Measurements from ENCODE around the gene COG6. TPM values are rescaled to one million over a fixed set of nuclear protein-coding genes. Genes with fewer than 3 reads are reported as not detected.

COG6 gene
- total RNA-seq, 2 experiments from 2014 or later = 24.8 to 30.0 TPM

DNA sequence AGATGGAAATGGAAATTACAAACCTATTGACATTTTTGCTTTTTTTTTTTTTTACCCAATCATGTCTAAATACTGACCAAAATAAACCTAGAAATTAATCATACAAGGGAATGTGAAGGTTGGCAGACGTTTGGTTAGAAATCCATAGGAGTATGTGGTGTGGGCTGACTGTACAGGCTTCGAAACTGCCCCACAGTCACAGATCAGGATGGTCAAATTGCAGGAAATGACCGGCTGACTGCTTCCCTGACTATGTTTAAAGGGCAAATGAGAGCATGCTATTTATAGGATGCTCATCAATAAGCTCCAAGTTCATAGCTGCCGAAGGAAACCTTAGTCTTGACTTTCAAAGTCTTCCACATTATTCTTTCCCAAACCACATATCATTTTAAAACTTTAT is 118.4 kb downstream of the COG6 start:
- peaks cover 26% of the 10 kb centered on the region for H3K4me1 Mint-ChIP-seq
- H3K27ac Mint-ChIP-seq = no peak overlapping the region
- no peak overlapping the region for H3K4me3 Mint-ChIP-seq
- peaks cover 19% of the 10 kb centered on the region for H3K36me3 Mint-ChIP-seq
- DNase-seq = no peak
- H3K9me3 Mint-ChIP-seq = peaks cover 18% of the 10 kb centered on the region
- H3K27me3 Mint-ChIP-seq = no peaks in the 10 kb centered on the region

DNA sequence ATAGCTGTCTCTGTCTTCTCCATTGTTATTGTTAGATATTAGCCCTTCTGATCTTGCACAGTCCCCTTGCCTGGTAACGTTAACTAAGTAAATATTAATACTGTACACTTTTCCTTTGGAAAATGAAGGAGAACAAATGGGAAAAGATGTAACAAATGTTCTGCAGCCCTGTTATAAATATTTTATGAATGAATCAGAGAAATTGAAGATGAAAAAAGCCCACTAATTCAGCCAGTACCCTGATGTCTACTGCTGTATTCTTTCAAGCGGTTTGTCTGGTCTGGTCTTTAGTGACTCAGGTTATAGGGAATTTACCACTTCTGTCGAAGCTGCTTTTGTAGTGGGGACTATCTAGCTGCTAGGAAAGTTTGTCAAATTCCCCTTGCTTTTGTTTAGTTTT is 121.0 kb downstream of the COG6 start:
- Mint-ChIP-seq H3K36me3 (peaks cover 24% of the 10 kb centered on the region), H3K4me3 (no peak overlapping the region), H3K4me1 (peaks cover 42% of the 10 kb centered on the region), H3K27me3 (no peaks in the 10 kb centered on the region), H3K27ac (peak overlapping the region; percentile 94), H3K9me3 (peaks cover 18% of the 10 kb centered on the region)
- DNase-seq = no peak

DNA sequence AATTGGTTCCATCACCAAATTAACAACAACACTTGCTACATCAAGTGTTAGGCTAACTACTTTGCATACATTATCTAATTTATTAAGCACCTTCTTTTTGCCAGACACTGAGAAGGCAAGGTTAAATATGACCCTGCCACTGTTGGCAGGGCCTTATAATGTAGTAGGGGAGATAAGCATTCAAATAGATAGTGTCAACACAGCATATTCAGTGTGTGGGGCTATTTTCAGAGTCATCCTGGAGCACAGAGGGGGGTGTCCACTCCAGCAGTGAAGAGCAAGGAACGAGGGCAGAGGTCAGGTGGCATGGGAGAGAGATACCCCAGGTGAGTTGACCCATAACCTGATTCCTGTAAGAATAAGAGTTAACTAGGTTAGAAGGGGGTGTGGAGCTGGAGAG is 121.6 kb downstream of the COG6 start:
- Mint-ChIP-seq H3K9me3 (peaks cover 18% of the 10 kb centered on the region), H3K4me1 (peaks cover 46% of the 10 kb centered on the region), H3K36me3 (peaks cover 24% of the 10 kb centered on the region), H3K4me3 (no peak overlapping the region), H3K27me3 (no peaks in the 10 kb centered on the region), H3K27ac (peak overlapping the region; percentile 94)
- DNase-seq = no peak

DNA sequence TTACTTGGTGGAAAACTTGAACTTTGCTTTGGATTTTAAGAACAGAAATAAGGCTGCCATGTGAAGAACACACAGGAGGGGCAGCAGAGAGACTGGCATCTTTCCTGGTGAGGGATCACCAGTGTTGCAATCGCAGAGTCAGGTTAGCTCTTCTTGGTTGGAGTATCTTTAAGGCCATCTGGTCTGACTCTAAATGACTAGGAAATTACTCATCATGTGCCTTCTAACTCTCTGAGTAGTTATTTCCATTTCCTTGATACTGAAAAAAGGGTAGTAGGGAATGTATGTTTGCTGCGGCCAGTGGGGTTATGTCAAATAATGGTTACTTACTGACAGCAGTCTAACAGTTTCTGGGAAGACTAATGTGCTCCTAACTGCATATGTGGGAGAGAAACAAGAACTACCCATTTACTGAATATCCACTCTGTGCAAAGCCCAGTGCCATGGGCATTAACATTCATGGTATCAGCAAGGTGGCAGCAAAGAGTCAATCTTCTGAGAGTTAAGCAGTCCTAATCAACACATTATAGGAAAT is 122.1 kb downstream of the COG6 start:
- peak overlapping the region; percentile 94 for H3K27ac Mint-ChIP-seq
- peaks cover 47% of the 10 kb centered on the region for H3K4me1 Mint-ChIP-seq
- H3K36me3 Mint-ChIP-seq = peaks cover 21% of the 10 kb centered on the region
- peak; percentile 39 for DNase-seq
- H3K4me3 Mint-ChIP-seq = peak overlapping the region; percentile 30
- no peaks in the 10 kb centered on the region for H3K27me3 Mint-ChIP-seq
- H3K9me3 Mint-ChIP-seq = peaks cover 18% of the 10 kb centered on the region

DNA sequence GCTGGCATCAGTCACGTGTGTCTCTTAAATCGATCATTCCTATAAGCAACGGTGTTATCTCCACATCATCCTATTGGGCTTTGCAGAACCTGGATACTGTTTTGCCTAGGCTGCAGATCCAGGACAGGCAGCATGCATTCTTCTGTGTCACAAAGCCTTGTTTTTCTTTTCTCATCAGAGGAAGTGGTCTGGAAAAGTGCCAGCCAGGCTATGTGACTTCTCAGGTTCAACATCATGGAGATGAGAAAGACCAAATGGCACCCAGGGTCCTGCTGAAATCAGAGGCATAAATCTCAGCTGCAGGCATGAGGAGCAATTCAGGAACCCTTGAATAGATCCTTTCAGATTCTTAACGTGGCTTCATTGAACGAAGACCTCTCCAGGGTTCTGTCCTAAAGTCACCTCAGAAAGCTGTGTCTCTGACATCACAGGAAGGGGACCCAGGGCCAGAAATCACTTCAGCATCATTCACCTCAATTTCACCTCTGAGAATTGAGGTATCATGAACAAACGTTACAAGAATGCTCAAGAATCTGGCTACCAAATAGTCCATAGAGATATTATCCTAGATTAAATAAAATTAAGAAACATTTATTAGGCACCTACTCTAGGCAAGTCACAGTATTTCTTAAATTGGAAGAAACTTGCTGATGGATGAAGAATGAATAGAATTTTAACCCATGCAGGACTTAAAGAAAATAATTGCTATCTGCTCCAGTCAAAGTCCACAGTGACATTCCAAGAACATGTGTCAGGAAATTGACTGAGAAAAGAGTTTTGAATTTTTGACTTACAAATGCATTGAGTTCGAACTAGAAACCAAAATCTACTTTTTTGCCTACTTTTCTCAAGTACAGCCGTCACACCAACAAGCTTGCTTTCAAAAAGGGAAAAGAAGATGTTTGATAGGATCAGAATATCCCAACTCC is 124.1 kb downstream of the COG6 start:
- peaks cover 47% of the 10 kb centered on the region for H3K4me1 Mint-ChIP-seq
- peaks cover 18% of the 10 kb centered on the region for H3K9me3 Mint-ChIP-seq
- H3K36me3 Mint-ChIP-seq = peaks cover 21% of the 10 kb centered on the region
- H3K27me3 Mint-ChIP-seq = no peaks in the 10 kb centered on the region
- peak overlapping the region; percentile 65 for H3K27ac Mint-ChIP-seq
- H3K4me3 Mint-ChIP-seq = no peak overlapping the region
- DNase-seq = no peak

DNA sequence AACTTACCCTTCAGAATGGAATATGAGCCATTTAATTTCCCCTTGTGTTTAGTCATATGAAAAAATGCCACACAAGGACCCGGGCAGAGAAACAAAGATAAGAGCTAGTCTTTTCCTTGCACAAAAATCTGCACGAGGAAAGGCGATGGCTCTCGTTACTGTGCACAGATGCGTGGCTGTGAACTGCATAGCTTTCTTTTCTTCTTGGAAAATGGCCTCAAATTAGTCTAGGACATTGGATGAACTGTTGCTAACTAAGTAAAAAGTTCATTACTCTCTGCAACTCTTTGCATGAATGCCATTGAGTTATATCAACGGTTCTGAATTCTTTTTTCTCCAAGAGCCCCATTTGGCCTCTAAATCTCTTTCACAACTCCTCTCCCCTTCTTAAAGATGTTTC is 125.2 kb downstream of the COG6 start:
- peaks cover 18% of the 10 kb centered on the region for H3K9me3 Mint-ChIP-seq
- no peak overlapping the region for H3K27ac Mint-ChIP-seq
- H3K4me1 Mint-ChIP-seq = peaks cover 47% of the 10 kb centered on the region
- no peaks in the 10 kb centered on the region for H3K27me3 Mint-ChIP-seq
- H3K4me3 Mint-ChIP-seq = no peak overlapping the region
- peaks cover 21% of the 10 kb centered on the region for H3K36me3 Mint-ChIP-seq
- no peak for DNase-seq

DNA sequence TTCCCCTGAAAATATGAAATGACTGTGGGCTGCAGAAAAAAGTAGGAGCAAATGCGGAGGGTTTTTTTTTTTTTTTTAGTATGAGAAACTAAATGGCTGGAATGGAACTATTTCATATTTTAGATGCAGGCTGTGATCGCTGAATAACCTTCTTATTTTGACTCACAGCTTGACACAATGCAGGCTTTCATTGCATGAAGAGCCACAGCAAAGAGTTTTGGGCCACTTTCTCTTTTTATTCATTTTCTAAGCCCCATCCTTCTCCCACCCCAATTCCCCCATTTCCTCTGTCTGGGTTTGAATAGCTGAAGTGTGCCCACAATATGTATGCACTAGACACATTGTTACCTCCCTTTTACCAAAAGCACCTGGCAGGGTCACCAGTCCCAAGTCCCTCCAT is 125.9 kb downstream of the COG6 start:
- no peaks in the 10 kb centered on the region for H3K27me3 Mint-ChIP-seq
- peaks cover 20% of the 10 kb centered on the region for H3K36me3 Mint-ChIP-seq
- peaks cover 41% of the 10 kb centered on the region for H3K4me1 Mint-ChIP-seq
- no peak overlapping the region for H3K4me3 Mint-ChIP-seq
- H3K27ac Mint-ChIP-seq = no peak overlapping the region
- no peak for DNase-seq
- H3K9me3 Mint-ChIP-seq = peaks cover 17% of the 10 kb centered on the region

DNA sequence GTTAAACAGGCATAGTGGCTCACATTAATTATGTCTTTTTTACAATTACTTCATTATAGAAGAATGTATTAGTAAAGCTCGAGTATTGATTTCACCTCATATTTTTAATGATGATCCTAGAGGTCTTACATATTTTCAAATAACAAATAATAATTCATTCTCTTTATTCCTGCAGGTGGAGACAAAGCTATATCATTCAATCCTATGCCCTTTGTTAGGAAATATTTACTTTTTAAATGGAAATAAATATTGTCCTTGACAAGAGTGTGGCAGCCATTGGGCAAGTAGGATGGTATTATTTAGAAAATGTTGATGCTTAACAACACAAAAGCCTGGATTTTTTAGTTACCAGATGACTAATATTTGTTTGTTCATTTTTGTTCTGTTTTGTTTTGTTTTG is 127.6 kb downstream of the COG6 start:
- Mint-ChIP-seq H3K36me3 (peaks cover 9% of the 10 kb centered on the region), H3K27me3 (no peaks in the 10 kb centered on the region), H3K9me3 (peaks cover 6% of the 10 kb centered on the region), H3K27ac (no peak overlapping the region), H3K4me1 (peaks cover 31% of the 10 kb centered on the region), H3K4me3 (no peak overlapping the region)
- DNase-seq = no peak

DNA sequence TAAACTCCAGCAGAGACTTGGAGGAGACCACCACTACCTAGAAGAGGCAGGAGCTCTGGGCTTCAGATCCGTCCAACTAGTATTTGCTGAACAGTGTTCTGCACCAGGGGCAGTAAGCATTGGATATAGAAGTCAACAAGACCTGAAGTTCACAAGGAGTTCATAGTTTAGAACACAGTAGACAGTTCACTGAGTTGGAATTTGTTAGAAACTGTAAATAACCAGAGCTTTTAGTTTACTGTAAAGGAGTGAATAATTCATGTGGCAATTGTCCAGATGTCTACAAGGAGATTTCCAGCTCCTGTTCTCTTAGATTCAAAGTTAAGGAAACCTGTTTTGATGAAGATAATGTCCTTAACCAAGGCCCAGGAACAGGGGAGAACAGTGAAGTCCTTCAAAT is 128.9 kb downstream of the COG6 start:
- H3K4me1 Mint-ChIP-seq = peaks cover 21% of the 10 kb centered on the region
- peaks cover 4% of the 10 kb centered on the region for H3K9me3 Mint-ChIP-seq
- no peaks in the 10 kb centered on the region for H3K27me3 Mint-ChIP-seq
- no peak overlapping the region for H3K4me3 Mint-ChIP-seq
- peaks cover 2% of the 10 kb centered on the region for H3K36me3 Mint-ChIP-seq
- H3K27ac Mint-ChIP-seq = no peak overlapping the region
- DNase-seq = no peak

DNA sequence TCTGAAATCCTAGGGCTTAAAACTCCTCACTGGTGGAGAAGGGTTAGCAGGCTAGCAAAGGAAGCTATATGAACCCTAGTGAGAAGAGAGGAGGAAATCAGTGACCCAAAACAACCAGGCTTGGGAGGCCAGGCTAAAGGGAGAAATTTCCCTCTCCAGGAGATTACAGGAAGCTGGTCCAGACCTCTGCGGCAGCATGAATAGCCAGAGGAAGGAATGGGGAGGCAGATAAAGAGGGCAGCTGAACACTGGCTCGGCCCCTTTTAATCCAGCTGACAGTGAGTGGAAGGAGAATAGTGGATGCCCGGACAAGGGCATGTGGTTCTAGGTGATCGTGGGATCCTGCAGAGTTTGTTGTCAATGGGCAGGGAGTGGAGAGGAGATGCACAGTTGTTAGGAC is 130.6 kb downstream of the COG6 start:
- DNase-seq = no peak
- peaks cover 15% of the 10 kb centered on the region for H3K4me1 Mint-ChIP-seq
- H3K27me3 Mint-ChIP-seq = no peaks in the 10 kb centered on the region
- no peak overlapping the region for H3K4me3 Mint-ChIP-seq
- H3K27ac Mint-ChIP-seq = no peak overlapping the region
- H3K36me3 Mint-ChIP-seq = peaks cover 5% of the 10 kb centered on the region
- peaks cover 9% of the 10 kb centered on the region for H3K9me3 Mint-ChIP-seq

DNA sequence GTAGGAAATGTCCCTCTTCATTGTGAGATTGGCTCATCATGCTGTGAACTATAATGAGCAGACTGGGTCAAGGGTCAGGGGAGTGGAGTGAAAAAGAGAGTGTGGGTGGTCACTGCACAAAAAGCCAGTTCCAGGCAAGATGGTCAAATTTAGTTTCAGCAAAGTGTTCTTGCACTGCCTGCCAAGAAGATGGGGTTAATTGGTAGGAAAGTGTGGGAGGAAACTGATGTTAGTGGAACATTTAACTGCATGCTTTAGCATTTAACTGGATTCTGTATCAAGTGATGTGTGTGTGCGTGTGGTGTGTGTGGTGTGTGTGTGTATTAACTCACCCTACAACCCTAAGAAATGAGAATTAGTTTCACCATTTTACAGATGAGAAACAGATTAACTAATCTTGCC is 131.6 kb downstream of the COG6 start:
- Mint-ChIP-seq H3K4me1 (peaks cover 6% of the 10 kb centered on the region), H3K27ac (no peak overlapping the region), H3K27me3 (no peaks in the 10 kb centered on the region), H3K9me3 (peaks cover 9% of the 10 kb centered on the region), H3K36me3 (peaks cover 5% of the 10 kb centered on the region), H3K4me3 (no peak overlapping the region)
- DNase-seq = no peak

DNA sequence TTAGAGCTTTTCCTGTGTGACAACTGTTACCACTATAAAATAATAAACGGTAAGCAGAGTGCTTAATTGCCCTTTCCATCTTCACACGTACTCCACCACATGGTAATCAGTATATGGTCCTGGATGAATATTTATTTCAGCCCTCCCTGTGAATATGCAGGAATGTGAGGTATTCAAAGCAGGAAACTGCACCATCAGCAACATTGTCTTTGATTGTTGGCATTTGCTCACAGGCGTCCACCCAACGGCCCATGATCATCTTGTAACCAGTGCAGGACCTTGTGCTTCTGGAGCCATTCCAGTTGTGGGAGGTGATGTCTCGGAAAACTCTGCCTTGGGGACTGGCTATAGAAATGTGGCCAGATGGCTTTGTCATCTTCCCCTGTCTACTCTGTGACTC is 132.6 kb downstream of the COG6 start:
- Mint-ChIP-seq H3K27ac (no peak overlapping the region), H3K9me3 (peaks cover 9% of the 10 kb centered on the region), H3K27me3 (no peaks in the 10 kb centered on the region), H3K4me3 (no peak overlapping the region), H3K36me3 (peaks cover 5% of the 10 kb centered on the region), H3K4me1 (peaks cover 6% of the 10 kb centered on the region)
- no peak for DNase-seq

DNA sequence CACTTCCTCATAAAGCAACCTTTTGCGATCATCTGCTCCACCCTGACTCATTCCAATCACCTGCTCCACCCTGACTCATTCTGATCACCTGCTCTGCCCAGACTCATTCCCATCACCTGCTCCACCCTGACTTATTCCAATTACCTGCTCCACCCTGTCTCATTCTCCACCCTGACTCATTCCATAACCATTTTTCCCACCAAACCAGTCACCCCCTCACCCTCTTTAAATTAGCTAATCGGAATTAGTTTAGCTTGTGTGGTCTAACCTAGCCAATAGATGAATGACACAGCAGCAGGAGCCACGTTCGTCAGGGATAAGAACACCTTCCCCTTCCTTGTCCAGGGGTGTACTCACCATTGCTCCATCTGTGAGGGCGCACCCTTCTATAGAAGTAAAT is 134.0 kb downstream of the COG6 start:
- H3K4me3 Mint-ChIP-seq = no peak overlapping the region
- H3K36me3 Mint-ChIP-seq = peaks cover 5% of the 10 kb centered on the region
- no peaks in the 10 kb centered on the region for H3K27me3 Mint-ChIP-seq
- H3K9me3 Mint-ChIP-seq = peaks cover 9% of the 10 kb centered on the region
- H3K4me1 Mint-ChIP-seq = peaks cover 6% of the 10 kb centered on the region
- DNase-seq = no peak
- H3K27ac Mint-ChIP-seq = no peak overlapping the region

All from activated naive CD8-positive, alpha-beta T cell treated with anti-CD3 and anti-CD28 coated beads for 36 hours (primary cell).